H1 (cell line): Measurements from ENCODE around the gene APBA3. TPM values are rescaled to one million over a fixed set of nuclear protein-coding genes. Genes with fewer than 3 reads are reported as not detected.

Experiments
- CTCF ChIA-PET: fragments of 300-600 bp; sonication (Branson Sonifier 250); formaldehyde crosslinking; loops from one replicate; lab custom pipeline; 2021; ENCODE audit not compliant: partially characterized antibody; lab: Charles Lee
- POLR2A ChIA-PET: fragments of 300-600 bp; sonication (Branson Sonifier 250); formaldehyde crosslinking; loops from one replicate; lab custom pipeline; 2021; ENCODE audit warnings: inconsistent platforms; ENCODE audit not compliant: partially characterized antibody; lab: Charles Lee
- DNase-seq, 2 experiments: peaks; one replicate each; pipeline versions ENCODE4 v3.0.0 to v3.0.0-alpha.2; 2010 to 2022; ENCODE audit warnings: low spot score in 2 of 2, low read depth in 1 of 2, mixed read lengths in 1 of 2
- FAIRE-seq: peaks from 2 replicates; lab custom pipeline; 2011; peaks lifted over from hg19 to GRCh38; lab: Jason Lieb, UNC
- H2AFZ ChIP-seq: 2 replicates; pipeline ENCODE4 v1.8.1; 2012; ENCODE audit warnings: low read length, inconsistent platforms
- H2AK5ac ChIP-seq: 2 replicates; pipeline ENCODE4 v1.6.1; 2013; ENCODE audit warnings: low read depth, low read length
- H2BK120ac ChIP-seq: replicated peaks from 2 replicates; pipeline ENCODE3; 2013; ENCODE audit warnings: low read depth, low read length, inconsistent platforms
- H2BK12ac ChIP-seq: 2 replicates; pipeline ENCODE4 v1.6.1; 2013; ENCODE audit warnings: low read depth, low read length
- H2BK15ac ChIP-seq: 2 replicates; pipeline ENCODE4 v1.6.1; 2013; ENCODE audit warnings: low read length
- H2BK20ac ChIP-seq: 2 replicates; pipeline ENCODE4 v1.6.1; 2013; ENCODE audit warnings: low read length
- H2BK5ac ChIP-seq: 2 replicates; pipeline ENCODE4 v1.6.1; 2013; ENCODE audit warnings: low read depth, low read length
- H3K14ac ChIP-seq: 2 replicates; pipeline ENCODE4 v1.6.1; 2013; ENCODE audit warnings: inconsistent platforms; ENCODE audit not compliant: insufficient read length
- H3K18ac ChIP-seq: 2 replicates; pipeline ENCODE4 v1.6.1; 2013; ENCODE audit warnings: low read length; ENCODE audit errors: extremely low read depth
- H3K23ac ChIP-seq: 2 replicates; pipeline ENCODE4 v1.6.1; 2013; ENCODE audit warnings: inconsistent platforms; ENCODE audit not compliant: insufficient read length
- H3K23me2 ChIP-seq: 2 replicates; pipeline ENCODE4 v1.6.1; 2013; ENCODE audit warnings: low read depth, low read length
- H3K27ac ChIP-seq: 2 replicates; pipeline ENCODE4 v1.6.1; 2011; ENCODE audit warnings: low read depth, low read length, inconsistent platforms
- H3K27me3 ChIP-seq, 4 experiments: replicated peaks in 1 of 4; 1 replicate in 1 of 4; 2 replicates in 3 of 4; pipeline versions ENCODE4 v1.6.1 to v1.8.1; 2011 to 2013; ENCODE audit warnings: low read length in 3 of 4, mild to moderate bottlenecking in 3 of 4, inconsistent platforms in 2 of 4, mixed read lengths in 2 of 4, moderate library complexity in 1 of 4; ENCODE audit not compliant: control insufficient read depth in 3 of 4, insufficient read depth in 3 of 4; ENCODE audit errors: extremely low read depth in 1 of 4
- H3K36me3 ChIP-seq, 4 experiments: 2 replicates each; pipeline versions ENCODE4 v1.6.1 to v1.8.1; 2011 to 2013; ENCODE audit warnings: mild to moderate bottlenecking in 4 of 4, low read length in 3 of 4, moderate library complexity in 2 of 4, control low read depth in 1 of 4, inconsistent platforms in 1 of 4; ENCODE audit not compliant: insufficient read depth in 4 of 4, control insufficient read depth in 2 of 4
- H3K4ac ChIP-seq: replicated peaks from 2 replicates; pipeline ENCODE3; 2013; ENCODE audit warnings: low read length, low read depth, mixed read lengths, inconsistent platforms; ENCODE audit not compliant: insufficient read length
- H3K4me1 ChIP-seq, 4 experiments: replicated peaks in 1 of 4; 1 replicate in 1 of 4; 2 replicates in 3 of 4; pipeline versions ENCODE4 v1.6.1 to v1.8.1; 2011 to 2013; ENCODE audit warnings: low read length in 3 of 4, inconsistent platforms in 2 of 4, mixed read lengths in 1 of 4; ENCODE audit not compliant: insufficient read depth in 4 of 4, control insufficient read depth in 3 of 4
- H3K4me2 ChIP-seq, 2 experiments: 2 replicates each; pipeline versions ENCODE4 v1.6.1 to v1.8.1; 2011 to 2013; ENCODE audit warnings: low read depth in 2 of 2, low read length in 2 of 2, control low read depth in 1 of 2, inconsistent platforms in 1 of 2, mild to moderate bottlenecking in 1 of 2; ENCODE audit not compliant: insufficient read depth in 1 of 2
- H3K4me3 ChIP-seq, 4 experiments: fragments of 200-600, 300-600 bp in 1 of 4; sonication (generic), shearing (Covaris generic), sonication (Bioruptor Twin) in 1 of 4; 2 replicates each; pipeline versions ENCODE4 v1.5.1 to v1.8.1; 2011 to 2016; ENCODE audit warnings: low read length in 4 of 4, low read depth in 3 of 4, control low read depth in 2 of 4, inconsistent platforms in 2 of 4, mild to moderate bottlenecking in 2 of 4, mixed read lengths in 1 of 4, moderate library complexity in 1 of 4; ENCODE audit not compliant: insufficient read depth in 2 of 4; ENCODE audit errors: extremely low read depth in 1 of 4
- H3K56ac ChIP-seq: replicated peaks from 2 replicates; pipeline ENCODE3; 2013; ENCODE audit warnings: low read depth, mild to moderate bottlenecking, mixed read lengths, low read length, inconsistent platforms; ENCODE audit not compliant: insufficient read length
- H3K79me1 ChIP-seq: 2 replicates; pipeline ENCODE4 v1.6.1; 2013; ENCODE audit warnings: low read depth, low read length, control low read depth
- H3K79me2 ChIP-seq, 2 experiments: 2 replicates each; pipeline versions ENCODE4 v1.6.1 to v1.8.1; 2012 to 2013; ENCODE audit warnings: low read length in 2 of 2, mild to moderate bottlenecking in 2 of 2, inconsistent platforms in 1 of 2; ENCODE audit not compliant: insufficient read depth in 2 of 2, control insufficient read depth in 1 of 2
- H3K9ac ChIP-seq, 4 experiments: replicated peaks in 1 of 4; 1 replicate in 1 of 4; 2 replicates in 3 of 4; pipeline versions ENCODE4 v1.6.1 to v1.8.1; 2011 to 2013; ENCODE audit warnings: low read depth in 3 of 4, low read length in 3 of 4, control low read depth in 2 of 4, mild to moderate bottlenecking in 2 of 4, moderate library complexity in 2 of 4, inconsistent platforms in 1 of 4; ENCODE audit errors: extremely low read depth in 1 of 4
- H3K9me3 ChIP-seq, 2 experiments: 2 replicates each; pipeline versions ENCODE4 v1.6.1 to v1.8.1; 2012 to 2013; ENCODE audit warnings: mild to moderate bottlenecking in 2 of 2, moderate library complexity in 2 of 2, control low read depth in 1 of 2, inconsistent platforms in 1 of 2, low read depth in 1 of 2, low read length in 1 of 2, mixed read lengths in 1 of 2; ENCODE audit not compliant: insufficient read depth in 2 of 2
- H4K20me1 ChIP-seq, 2 experiments: replicated peaks in 1 of 2; 2 replicates each; pipeline versions ENCODE3 to v1.8.1; 2011 to 2013; ENCODE audit warnings: inconsistent platforms in 2 of 2, low read length in 2 of 2, mild to moderate bottlenecking in 1 of 2; ENCODE audit not compliant: insufficient read depth in 2 of 2, control insufficient read depth in 1 of 2
- H4K5ac ChIP-seq: 2 replicates; pipeline ENCODE4 v1.6.1; 2013; ENCODE audit warnings: low read length, low read depth, mixed read lengths, inconsistent platforms; ENCODE audit not compliant: insufficient read length
- H4K8ac ChIP-seq: 2 replicates; pipeline ENCODE4 v1.8.0; 2013; ENCODE audit warnings: mild to moderate bottlenecking, moderate library complexity, low read length, inconsistent platforms; ENCODE audit not compliant: insufficient read depth; ENCODE audit errors: extremely low read depth
- H4K91ac ChIP-seq: replicated peaks from 2 replicates; pipeline ENCODE3; 2013; ENCODE audit warnings: low read length, mixed read lengths, inconsistent platforms; ENCODE audit not compliant: insufficient read length
- RNF2 ChIP-seq: fragments of 200-900, 300-1000 bp; sonication (generic); IDR thresholded peaks from 2 replicates; pipeline ENCODE4 v1.7.1; 2016; ENCODE audit warnings: borderline replicate concordance, low read depth, mild to moderate bottlenecking, antibody characterized with exemption, low read length; ENCODE audit not compliant: poor library complexity, severe bottlenecking; ENCODE audit errors: missing control alignments
- SP1 ChIP-seq: IDR thresholded peaks from 2 replicates; pipeline ENCODE4 v1.6.1; 2011; ENCODE audit warnings: low read depth, low read length
- WGBS, 2 experiments: shearing (Covaris generic) in 1 of 2; methylation state at CpG; one replicate each; pipeline versions ENCODE4 v1.1.6 to v1.1.7; 2013 to 2015; ENCODE audit warnings: low lambda C conversion rate in 2 of 2, mixed read lengths in 2 of 2, inconsistent platforms in 1 of 2, low coverage in 1 of 2, missing lambda C conversion rate in 1 of 2; ENCODE audit not compliant: insufficient replicate concordance in 2 of 2, insufficient coverage in 1 of 2, insufficient read length in 1 of 2; ENCODE audit errors: extremely low coverage in 1 of 2, missing lambda C conversion rate in 1 of 2; 5-methylcytosine and 5-hydroxymethylcytosine counted together
- polyA plus RNA-seq, 7 experiments: library from polyadenylated mRNA; depleted of rRNA in 3 of 7; stranded (reverse) in 5 of 7; unstranded in 2 of 7; fragments of >200 nt in 5 of 7; fragments of 200-250 nt in 2 of 7; gene quantifications; 1 replicate in 5 of 7; 2 replicates in 1 of 7; 4 replicates in 1 of 7; pipeline versions ENCODE4 v1.2.1 to v1.2.3, GENCODE V29; 2011 to 2013; ENCODE audit warnings: missing spikeins in 2 of 7, mixed read lengths in 2 of 7
- total RNA-seq: library from RNA; stranded (reverse); fragmentation: NEBNext Ultra II Directional; extraction: Animal tissue kit (Norgen Biotek cat#: 25700); gene quantifications from 2 replicates; pipeline ENCODE4 v1.2.1, GENCODE V29; 2021

APBA3 gene
- total and polyA plus RNA-seq, 2 of the 8 experiments (the other 6 are each of a cell fraction or from before 2014, with no cell fraction given): 21.4 to 36.9 TPM

- Histone ChIP-seq H3K9ac (no peak overlapping the region), H2BK20ac (no peak overlapping the region), H3K4me2 (no peak overlapping the region), H3K79me1 (no peaks in the 10 kb centered on the region), H2AK5ac (no peak overlapping the region), H2BK5ac (no peak overlapping the region), H3K14ac (no peak overlapping the region), H2BK12ac (no peak overlapping the region), H4K5ac (no peak overlapping the region), H3K27me3 (no peaks in the 10 kb centered on the region), H3K18ac (no peak overlapping the region), H2BK120ac (no peak overlapping the region), H3K4me1 (no peaks in the 10 kb centered on the region), H3K79me2 (no peaks in the 10 kb centered on the region), H3K23me2 (no peaks in the 10 kb centered on the region), H2BK15ac (no peak overlapping the region), H4K91ac (no peak overlapping the region), H4K20me1 (peaks cover 0 to 6% of the 10 kb centered on the region in 2 experiments), H2AFZ (no peak overlapping the region), H3K4ac (no peak overlapping the region), H3K9me3 (no peaks in the 10 kb centered on the region), H3K36me3 (peaks cover 0 to 26% (median 12%) of the 10 kb centered on the region in 4 experiments; a peak in 4 of 8 replicates), H3K4me3 (no peak overlapping the region), H4K8ac (no peak overlapping the region), H3K23ac (no peak overlapping the region), H3K56ac (no peak overlapping the region), H3K27ac (no peak overlapping the region)
- WGBS, 2 experiments: 86% methylated on average over 2 of the region's 2 CpGs; no CpG with 5 or more reads in 1 of the 2 experiments
- ChIA-PET POLR2A (interaction anchor here (0.7 to 1.6 kb wide), 2 partner anchors 9 to 12 kb away, joined by 3 to 6 read pairs; partner anchors contain the start of gene MRPL54), CTCF (interaction anchor here (1.0 to 1.8 kb wide), 4 partner anchors 19 to 72 kb away, joined by 3 to 5 read pairs (median 4); no protein-coding TSS in a partner anchor)
- no peak for FAIRE-seq
- no peak for TF ChIP-seq SP1
- TF ChIP-seq RNF2: no peak
- no peak for DNase-seq
These were observed 11.3 kb downstream of the APBA3 start for GRCh38 chr19:3750211-3750610.
